RPMI8226 (cell line): ENCODE measurements around the gene ENOX1.
A peak's percentile ranks its signal among the peaks of the same experiment; 100 is the strongest.

Experiments
- DNase-seq: peaks from one replicate; pipeline ENCODE4 v3.0.0-alpha.2; 2015

ENOX1 gene

GRCh38 chr13:43299374-43299773, 487.4 kb downstream of the ENOX1 start:
- no peak for DNase-seq

DNA sequence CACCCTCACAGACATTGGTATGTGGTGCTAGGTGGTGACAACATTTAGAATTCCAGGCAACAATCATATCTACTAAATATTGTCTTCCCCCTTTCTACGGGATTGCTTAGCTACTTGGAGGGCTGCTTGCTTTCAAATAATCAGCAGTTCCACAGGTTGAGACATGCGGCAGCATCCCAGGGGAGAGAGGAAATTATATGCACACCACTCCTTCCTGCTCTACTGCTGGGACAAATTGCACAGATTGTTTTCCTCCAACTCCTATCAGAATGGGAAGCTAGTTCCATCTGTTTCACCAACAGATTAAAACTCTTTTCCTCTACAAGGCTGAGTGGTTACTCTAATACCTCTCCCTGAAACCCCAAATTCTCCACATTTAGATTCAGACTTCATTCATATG, 488.0 kb downstream of the ENOX1 start:
- no peak for DNase-seq

GRCh38 chr13:43297967-43298678, 488.6 kb downstream of the ENOX1 start:
- DNase-seq: no peak

DNA sequence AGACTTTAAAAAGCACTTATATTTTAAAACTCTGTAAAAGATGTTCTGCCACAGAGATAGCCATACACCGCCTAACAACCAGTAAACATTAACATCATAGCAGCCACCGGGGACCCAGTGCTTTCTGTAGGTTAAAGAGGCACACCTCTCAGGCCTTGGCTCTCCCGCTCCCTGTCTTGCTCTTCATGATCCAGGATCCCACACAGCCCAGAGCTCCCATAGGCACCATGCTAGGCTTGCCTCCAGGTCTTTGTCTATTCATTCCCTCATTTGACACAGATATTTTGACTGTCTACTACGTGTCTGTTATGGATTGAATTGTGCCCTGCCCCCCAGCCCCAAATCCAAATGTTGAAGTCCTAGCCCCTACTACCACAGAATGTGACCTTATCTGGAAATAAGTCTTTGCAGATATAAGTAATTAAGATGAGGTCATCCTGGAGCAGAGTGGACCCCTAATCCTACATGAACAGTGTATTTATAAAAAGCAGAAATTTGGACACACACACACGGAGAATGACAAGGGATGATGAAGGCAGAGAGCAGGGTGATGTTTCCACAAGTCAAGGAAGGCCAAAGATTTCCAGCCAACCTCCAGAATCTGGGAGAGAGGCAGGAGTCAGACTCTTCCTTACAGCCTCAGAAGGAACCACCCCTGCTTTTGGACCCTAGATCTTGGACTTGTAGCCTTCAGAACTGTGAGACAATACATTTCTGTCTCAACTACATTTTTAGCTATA, 490.8 kb downstream of the ENOX1 start:
- no peak for DNase-seq

GRCh38 chr13:43295321-43295720, 491.5 kb downstream of the ENOX1 start:
- DNase-seq: no peak

- DNase-seq: no peak
Measured at GRCh38 chr13:43294412-43294811, 492.4 kb downstream of the ENOX1 start.

DNA sequence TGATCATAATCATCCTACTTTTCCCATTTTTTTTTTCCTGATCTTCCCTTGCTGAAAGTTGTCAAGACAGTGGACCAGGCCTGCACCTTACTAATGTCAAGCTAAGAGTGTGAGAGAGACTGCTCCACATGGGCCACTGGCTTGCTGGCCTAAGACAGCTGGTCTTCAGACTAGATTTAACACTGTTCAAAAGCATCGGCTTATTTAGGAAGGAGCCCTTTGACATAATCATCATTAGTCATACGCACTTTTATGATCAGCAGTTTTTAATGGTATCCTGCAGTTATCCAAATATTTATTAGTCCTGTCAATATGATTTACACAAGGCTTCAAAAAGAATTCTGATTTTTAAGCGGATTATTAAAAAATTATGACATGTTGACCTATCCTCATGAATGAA, 492.8 kb downstream of the ENOX1 start:
- no peak for DNase-seq

DNA sequence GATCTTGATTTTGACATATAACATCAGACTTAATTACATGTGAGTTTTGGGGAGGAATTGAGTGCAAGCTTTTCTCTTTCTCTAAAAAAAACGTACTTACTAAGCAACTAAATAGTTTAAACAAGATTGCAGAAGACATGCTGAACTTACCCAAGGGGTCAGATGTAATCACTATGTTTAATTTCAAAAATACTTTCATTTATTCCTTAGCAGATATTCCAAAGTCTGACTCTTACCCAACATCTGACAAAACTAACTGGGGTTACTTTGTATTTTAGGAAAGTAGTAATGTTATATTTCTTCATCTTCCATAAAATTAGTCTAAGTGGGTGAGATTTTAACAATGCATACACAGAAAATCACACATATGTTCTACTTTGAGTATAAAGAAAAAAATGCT, 493.2 kb downstream of the ENOX1 start:
- no peak for DNase-seq

DNA sequence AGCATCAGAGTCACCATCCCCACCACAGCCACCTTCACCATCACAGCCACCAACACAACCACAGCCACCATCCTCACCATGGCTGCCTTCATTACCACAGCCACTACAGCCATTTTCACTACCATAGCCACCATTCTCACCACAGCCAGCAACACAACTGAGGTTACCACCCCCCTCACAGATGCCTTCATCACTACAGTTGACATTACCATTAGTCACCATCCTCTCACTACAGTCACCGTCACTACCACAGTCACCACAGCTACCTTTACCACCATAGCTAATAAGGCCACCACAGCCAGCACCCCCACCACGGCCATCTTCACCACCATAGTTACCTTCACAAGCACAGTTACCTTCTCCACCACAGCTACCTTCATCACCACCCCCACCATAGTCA, 493.8 kb downstream of the ENOX1 start:
- no peak for DNase-seq

DNA sequence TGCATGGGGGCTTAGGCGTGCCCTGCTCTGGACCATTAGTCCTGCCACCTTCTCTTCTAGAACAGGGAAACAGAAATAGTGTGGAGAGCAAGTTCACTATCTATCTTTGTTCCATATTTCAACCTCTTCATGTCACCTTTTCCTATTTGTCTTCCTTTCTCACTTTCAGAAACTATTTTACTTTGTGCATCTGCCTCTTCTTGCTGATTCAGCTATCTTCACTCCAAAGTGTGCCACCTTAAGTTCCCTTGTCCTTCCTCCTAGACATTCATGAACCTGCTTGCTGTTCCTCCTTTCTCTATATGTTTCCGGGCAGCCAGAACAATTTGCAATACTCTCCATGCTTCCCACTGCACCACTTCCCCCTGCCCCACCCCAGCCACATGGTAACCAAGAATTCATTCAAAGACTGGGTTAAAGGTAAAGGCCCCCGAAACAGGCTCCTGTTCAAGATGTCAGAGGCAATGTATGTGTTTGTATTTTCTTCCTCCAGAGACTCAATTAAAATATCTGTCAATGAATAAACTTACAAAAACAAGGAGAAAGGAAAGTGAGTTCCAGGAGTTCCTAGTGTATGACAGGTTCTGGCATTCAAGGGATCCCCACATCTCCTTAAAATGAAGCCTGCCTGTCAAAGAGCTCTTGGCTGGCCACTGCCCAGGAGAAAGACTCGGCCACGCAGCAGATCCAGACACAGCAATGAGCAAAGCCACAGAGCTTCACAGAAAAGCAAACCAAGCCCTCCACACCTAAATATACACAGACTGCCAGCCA, 495.3 kb downstream of the ENOX1 start:
- DNase-seq: peak; percentile 17

- no peak for DNase-seq
Measured at GRCh38 chr13:43289470-43290255, 497.1 kb downstream of the ENOX1 start.

DNA sequence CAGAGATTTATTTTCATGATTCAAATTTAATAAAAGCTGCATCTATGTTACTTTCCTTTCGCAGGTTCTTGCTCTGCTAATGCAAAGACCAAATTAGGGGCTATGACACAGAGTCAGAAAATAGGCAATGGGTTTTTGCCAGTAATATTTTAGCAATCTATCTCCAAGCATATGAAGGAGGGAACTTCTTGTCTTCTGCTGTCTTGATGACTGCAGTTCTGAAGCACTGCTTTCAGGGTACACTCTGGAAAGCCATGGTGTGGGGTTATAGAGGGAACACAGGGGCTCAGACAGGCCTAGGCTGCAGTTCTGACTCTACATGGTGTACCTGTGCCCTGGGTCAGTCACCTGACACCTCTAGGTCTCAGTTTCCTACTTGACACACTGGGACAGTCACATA, 500.0 kb downstream of the ENOX1 start:
- DNase-seq: no peak

DNA sequence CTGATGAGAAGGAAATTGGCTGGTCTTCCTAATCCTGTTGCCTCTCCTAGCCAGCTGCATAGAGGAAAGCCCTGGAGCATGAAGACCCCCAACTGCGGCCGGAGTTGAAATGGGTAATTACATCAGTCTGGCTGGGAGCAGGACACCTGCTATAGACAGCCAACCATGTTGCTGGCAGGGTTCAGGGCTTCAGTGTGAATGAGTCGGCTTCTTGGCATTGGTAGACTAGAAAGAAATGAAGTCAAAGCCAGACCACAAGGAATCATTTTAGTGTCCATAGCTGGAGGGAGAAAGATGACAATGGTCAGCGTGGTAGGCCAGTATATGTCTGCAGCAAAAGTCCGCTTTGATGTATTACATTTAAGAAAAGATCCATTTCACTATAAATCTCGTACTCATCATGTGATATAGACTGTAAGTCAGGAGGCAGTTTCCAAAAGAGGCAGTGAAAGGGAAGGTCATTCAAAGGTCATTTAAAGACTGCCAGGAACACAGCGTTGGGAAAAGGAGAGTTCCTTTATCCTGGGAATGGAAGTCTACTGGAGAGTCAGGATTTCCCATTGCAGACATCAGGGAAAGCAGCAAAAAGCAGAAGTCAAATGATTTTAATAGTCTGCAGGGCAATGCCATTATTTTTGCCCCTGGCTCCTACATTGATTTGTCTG, 500.7 kb downstream of the ENOX1 start:
- no peak for DNase-seq

GRCh38 chr13:43284162-43284561, 502.6 kb downstream of the ENOX1 start:
- DNase-seq: no peak

- no peak for DNase-seq
Measured at GRCh38 chr13:43279696-43280095, 507.1 kb downstream of the ENOX1 start.

DNA sequence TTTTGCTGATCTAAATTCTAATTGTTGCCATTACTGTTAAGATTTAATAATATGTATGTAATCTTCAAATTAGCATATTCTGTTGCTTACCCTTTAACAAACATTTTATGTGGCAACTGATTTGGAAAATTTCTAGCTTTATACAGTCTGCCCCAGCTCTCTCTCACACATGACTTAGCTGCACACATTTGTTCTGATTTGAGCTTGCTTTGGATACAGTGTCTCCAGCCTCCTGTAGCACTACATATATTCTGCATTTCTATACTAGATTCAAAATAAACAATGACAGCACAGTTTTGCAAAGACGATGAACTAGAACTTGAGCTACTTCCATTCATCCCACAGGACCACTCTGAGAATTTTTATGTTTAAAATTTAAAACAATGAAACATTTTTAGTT, 508.6 kb downstream of the ENOX1 start:
- no peak for DNase-seq

DNA sequence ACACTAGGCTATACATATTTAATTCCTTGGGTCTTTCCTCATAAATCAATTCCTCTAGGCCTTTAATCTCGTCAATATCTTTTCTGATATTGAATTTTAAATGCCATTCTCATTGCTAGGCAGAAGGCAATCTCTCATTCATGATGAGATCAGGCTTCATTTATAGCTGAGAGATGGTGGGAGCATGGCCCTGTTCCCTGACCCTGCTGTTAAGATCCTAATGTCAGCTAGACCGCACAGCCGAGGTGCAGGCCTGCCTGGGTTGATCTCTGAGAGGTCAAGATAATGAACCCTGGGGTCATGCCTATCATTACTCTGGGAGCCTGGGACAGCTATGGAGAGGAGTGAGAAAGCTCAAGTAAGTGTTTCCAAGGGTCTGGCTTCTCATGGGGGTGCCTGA, 509.6 kb downstream of the ENOX1 start:
- DNase-seq: no peak

GRCh38 chr13:43274881-43275280, 511.9 kb downstream of the ENOX1 start:
- DNase-seq: no peak

- no peak for DNase-seq
Measured at GRCh38 chr13:43273362-43273761, 513.4 kb downstream of the ENOX1 start.

GRCh38 chr13:43272851-43273250, 513.9 kb downstream of the ENOX1 start:
- DNase-seq: no peak

- DNase-seq: no peak
Measured at GRCh38 chr13:43271152-43271551, 515.6 kb downstream of the ENOX1 start.

DNA sequence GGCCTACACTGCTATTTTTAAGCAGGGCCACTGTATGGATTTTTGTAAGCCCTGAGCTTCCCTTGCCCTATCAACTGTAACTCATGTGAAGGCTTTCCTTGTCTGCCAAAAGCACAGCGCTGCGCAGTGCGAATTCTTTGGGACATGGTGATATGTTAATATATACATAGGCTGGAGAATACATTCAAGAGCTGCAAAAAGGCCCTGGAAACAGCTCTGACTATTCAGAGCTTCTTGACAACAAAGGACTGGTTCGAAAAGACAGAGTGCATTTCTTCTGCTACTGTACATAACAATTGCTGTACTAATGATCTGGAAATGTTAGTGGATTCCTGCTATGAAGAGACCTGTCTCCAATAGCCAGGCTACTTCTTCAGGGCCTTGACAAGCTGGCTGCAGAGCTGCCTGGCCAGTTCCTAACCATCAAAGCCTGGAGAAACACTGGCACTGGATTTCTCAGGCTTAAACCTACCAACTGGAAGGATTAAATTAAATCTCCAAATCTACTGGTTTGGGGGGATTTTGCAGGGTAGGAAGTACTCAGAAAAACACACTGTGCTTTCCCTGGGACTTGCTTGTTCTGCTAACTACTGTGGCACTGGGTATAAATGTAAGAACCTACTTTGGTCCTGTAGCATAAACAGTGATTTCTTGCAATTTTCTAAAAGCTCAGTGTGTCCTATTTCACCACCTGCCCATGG, 516.5 kb downstream of the ENOX1 start:
- no peak for DNase-seq
